WI38 (cell line): Measurements from ENCODE around the gene SUSD1.

Experiments used
- H3K4me3 ChIP-seq: 2 replicates; pipeline ENCODE4 v1.5.1; 2011; ENCODE audit warnings: low read depth, mild to moderate bottlenecking, control low read depth, low read length
- CTCF ChIP-seq: IDR thresholded peaks from 2 replicates; pipeline ENCODE4 v1.5.1; 2012; ENCODE audit warnings: low read depth, mild to moderate bottlenecking, control low read depth, low read length

Gene SUSD1

DNA sequence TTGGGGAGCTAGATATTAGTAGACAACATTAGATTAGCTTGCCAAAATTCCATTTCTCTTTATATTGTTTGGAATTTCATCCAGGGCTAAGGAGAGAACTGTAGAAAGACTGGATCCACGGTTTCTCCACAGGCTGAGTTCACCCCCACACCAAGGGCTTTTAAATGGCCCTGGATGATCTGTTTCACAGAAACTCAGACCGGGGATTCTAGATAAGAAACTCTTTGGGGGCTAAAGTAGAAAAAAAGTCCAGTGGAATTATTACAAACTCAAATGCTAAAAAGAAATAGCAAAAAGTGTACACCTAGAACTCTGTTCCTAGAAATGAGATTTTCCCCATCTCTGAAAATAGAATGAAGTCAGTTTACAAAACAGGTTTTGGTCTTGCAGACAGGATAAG, 80.9 kb downstream of the SUSD1 start:
- H3K4me3 ChIP-seq: no peak overlapping the region
- TF ChIP-seq CTCF: no peak

DNA sequence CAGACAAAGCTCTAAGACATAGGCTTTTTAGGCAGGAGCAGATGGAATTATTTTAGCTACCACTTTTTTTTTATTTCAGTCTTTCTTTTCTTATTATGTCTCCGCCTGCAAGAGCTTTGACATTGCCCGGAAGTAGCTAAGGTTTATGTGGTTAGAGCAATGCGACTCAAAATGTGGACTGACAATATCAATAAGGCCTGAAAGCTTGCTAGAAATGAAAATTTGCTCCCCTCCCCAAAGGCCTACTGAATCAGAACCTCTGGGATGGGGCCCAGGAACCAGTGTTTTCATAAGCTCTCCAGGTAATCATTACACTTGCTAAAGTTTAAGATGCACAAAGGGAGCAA, 81.3 kb downstream of the SUSD1 start:
- H3K4me3 ChIP-seq: no peak overlapping the region
- no peak for TF ChIP-seq CTCF

- H3K4me3 ChIP-seq: no peak overlapping the region
- TF ChIP-seq CTCF: no peak
These were observed 81.8 kb downstream of the SUSD1 start for GRCh38 chr9:112093147-112093869.

DNA sequence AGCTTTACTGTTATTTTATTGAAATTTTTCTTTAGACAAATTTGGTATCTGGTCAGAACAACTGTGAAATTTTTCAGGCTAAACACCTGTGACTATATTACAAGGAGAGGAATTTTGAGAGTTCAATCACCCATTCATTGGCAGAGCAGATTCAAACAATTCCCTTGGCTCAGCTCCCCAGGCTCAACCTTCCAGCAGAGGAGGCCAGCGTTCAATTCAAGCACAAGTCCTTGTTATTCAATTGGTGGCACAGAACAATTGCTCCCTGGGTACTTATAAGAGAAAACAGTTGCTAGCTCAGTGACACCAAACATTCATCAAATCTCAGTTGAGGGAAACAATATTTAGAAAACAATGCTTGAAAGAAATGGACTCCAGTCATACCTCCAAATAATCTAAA, 83.3 kb downstream of the SUSD1 start:
- peak; percentile 32 for TF ChIP-seq CTCF
- H3K4me3 ChIP-seq: no peak overlapping the region

- TF ChIP-seq CTCF: no peak
- no peak overlapping the region for H3K4me3 ChIP-seq
These were observed 87.6 kb downstream of the SUSD1 start for GRCh38 chr9:112087506-112087905.

- no peak overlapping the region for H3K4me3 ChIP-seq
- TF ChIP-seq CTCF: peak; percentile 15; the same call in 1 of the 2 replicates
These were observed 88.5 kb downstream of the SUSD1 start for GRCh38 chr9:112086627-112087026.

DNA sequence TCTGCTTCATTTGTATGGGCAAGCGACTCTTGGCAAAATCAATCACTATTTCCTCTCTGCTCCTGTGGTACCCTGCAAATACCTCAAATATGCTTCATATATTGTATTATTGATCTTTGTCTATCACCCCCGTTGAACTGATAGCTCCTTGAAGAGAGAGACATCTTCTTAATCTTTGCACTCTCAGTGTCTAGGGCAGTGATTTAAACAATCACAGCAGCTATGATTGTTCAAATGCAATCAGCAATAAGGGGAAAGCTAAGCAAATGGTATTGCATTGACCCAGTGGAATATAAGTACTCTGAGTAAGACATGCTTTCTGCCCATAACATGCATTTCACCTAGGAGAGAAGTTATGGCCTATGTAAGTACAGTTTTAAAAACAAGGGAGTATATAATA, 90.2 kb downstream of the SUSD1 start:
- no peak for TF ChIP-seq CTCF
- H3K4me3 ChIP-seq: no peak overlapping the region
